Measurements from ENCODE around the gene VWA8.

GRCh38 chr13:42001580-42001979 lies 40.7 kb upstream of the VWA8 start:
- TF ChIP-seq, protein P1, sequence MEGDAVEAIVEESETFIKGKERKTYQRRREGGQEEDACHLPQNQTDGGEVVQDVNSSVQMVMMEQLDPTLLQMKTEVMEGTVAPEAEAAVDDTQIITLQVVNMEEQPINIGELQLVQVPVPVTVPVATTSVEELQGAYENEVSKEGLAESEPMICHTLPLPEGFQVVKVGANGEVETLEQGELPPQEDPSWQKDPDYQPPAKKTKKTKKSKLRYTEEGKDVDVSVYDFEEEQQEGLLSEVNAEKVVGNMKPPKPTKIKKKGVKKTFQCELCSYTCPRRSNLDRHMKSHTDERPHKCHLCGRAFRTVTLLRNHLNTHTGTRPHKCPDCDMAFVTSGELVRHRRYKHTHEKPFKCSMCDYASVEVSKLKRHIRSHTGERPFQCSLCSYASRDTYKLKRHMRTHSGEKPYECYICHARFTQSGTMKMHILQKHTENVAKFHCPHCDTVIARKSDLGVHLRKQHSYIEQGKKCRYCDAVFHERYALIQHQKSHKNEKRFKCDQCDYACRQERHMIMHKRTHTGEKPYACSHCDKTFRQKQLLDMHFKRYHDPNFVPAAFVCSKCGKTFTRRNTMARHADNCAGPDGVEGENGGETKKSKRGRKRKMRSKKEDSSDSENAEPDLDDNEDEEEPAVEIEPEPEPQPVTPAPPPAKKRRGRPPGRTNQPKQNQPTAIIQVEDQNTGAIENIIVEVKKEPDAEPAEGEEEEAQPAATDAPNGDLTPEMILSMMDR (IDR thresholded peaks at IDR 0.05; ENCODE audit: low read length): no peak
- no peak for TF ChIP-seq EZH2phosphoT487 (IDR thresholded peaks at IDR 0.05; ENCODE audit: low read length)
